Activated T-cell treated with anti-CD3 and anti-CD28 coated beads, Interleukin-2, amount 50 U/mL, for 24 hours (primary cell): ENCODE results near the gene BRF1.

Source experiments
- DNase-seq: peaks from one replicate; pipeline ENCODE4 v3.0.0-alpha.2; 2020
- H3K27ac Mint-ChIP-seq: 2 replicates; pipeline ENCODE4 v1.8.0; 2020; ENCODE audit warnings: mild to moderate bottlenecking, mixed read lengths
- H3K27me3 Mint-ChIP-seq: 2 replicates; pipeline ENCODE4 v1.8.0; 2020; ENCODE audit warnings: mixed read lengths
- H3K36me3 Mint-ChIP-seq: 2 replicates; pipeline ENCODE4 v1.8.0; 2020; ENCODE audit warnings: low read depth, mixed read lengths
- H3K4me1 Mint-ChIP-seq: 2 replicates; pipeline ENCODE4 v1.8.0; 2020; ENCODE audit warnings: low read depth, mixed read lengths
- H3K4me3 Mint-ChIP-seq: 2 replicates; pipeline ENCODE4 v1.8.0; 2020; ENCODE audit warnings: mild to moderate bottlenecking, moderate library complexity, mixed read lengths
- H3K9me3 Mint-ChIP-seq: 2 replicates; pipeline ENCODE4 v1.8.0; 2020; ENCODE audit warnings: mixed read lengths

The BRF1 gene

DNA sequence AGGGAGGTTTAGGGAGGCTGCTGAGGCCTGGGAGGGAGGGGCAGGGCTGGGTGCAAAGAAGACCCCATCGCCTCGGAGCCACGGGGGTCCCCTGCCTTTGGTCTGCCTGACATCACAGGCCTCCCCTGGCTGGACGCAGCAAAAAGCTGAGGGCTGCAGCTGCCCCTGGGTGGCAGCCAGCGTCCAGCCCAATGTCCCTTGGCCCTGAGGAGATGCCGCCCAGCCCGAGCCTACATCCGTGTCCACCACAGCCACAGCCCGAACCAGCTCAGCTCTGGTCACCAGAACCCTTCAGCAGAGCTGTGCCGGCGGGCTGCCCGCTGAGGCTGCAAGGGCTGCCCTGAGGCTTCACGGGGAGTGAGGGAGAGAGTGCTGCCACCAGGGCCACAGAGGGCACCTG lies 121.6 kb downstream of the BRF1 start:
- no peak overlapping the region for H3K4me3 Mint-ChIP-seq

DNA sequence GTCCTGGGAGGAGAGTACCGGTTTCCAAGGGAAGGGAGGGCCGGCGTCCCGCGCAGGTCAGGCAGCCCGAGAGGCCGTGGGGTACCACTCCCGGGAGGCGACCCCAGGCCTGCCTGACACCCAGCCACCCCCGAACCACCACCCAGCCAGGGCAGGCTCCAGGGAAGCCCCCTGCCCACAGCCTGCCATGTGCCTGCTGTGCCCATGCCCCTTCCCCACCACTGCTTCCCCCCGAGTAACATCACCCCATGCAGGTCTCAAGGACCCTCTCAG lies 122.0 kb downstream of the BRF1 start:
- DNase-seq = no peak
- H3K4me3 Mint-ChIP-seq = no peak overlapping the region
- H3K4me1 Mint-ChIP-seq = peaks cover 20% of the 10 kb centered on the region
- H3K36me3 Mint-ChIP-seq = no peaks in the 10 kb centered on the region
- H3K9me3 Mint-ChIP-seq = no peaks in the 10 kb centered on the region
- H3K27ac Mint-ChIP-seq = no peak overlapping the region
- H3K27me3 Mint-ChIP-seq = no peaks in the 10 kb centered on the region

More for the DNA sequence above, 121.6 kb downstream of the BRF1 start:
- H3K4me1 Mint-ChIP-seq = peaks cover 19% of the 10 kb centered on the region
- H3K36me3 Mint-ChIP-seq = no peaks in the 10 kb centered on the region
- no peaks in the 10 kb centered on the region for H3K9me3 Mint-ChIP-seq
- no peak for DNase-seq
- no peak overlapping the region for H3K27ac Mint-ChIP-seq
- H3K27me3 Mint-ChIP-seq = no peaks in the 10 kb centered on the region

GRCh38 chr14:105178069-105178867 lies 122.5 kb downstream of the BRF1 start:
- DNase-seq = no peak
- no peaks in the 10 kb centered on the region for H3K36me3 Mint-ChIP-seq
- no peaks in the 10 kb centered on the region for H3K9me3 Mint-ChIP-seq
- peaks cover 20% of the 10 kb centered on the region for H3K4me1 Mint-ChIP-seq
- H3K27me3 Mint-ChIP-seq = no peaks in the 10 kb centered on the region
- H3K27ac Mint-ChIP-seq = no peak overlapping the region
- H3K4me3 Mint-ChIP-seq = no peak overlapping the region

- no peak overlapping the region for H3K27ac Mint-ChIP-seq
Observed at GRCh38 chr14:105177082-105177481, 123.7 kb downstream of the BRF1 start.

DNA sequence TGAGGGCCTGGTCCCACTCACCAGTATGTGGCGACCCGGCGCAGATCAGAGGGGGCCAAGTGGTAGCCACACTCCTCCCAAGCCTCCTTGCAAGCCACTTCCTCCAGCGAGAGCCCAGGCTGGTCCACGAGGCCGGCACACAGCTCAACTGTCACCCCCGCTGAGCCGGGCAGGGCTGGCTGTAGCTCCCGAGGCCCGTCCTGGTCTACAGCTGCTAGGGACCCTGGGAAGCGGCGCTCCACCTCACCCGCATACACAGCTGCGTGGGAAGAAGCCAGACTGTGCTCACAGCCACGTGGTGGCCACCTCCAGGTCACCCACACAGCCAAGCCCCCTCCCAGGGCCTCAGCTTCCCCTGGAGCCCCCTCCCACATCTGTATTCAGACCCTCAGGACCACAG lies 124.3 kb downstream of the BRF1 start:
- Mint-ChIP-seq H3K4me1 (peaks cover 14% of the 10 kb centered on the region), H3K27me3 (peaks cover 3% of the 10 kb centered on the region), H3K4me3 (no peak overlapping the region), H3K9me3 (no peaks in the 10 kb centered on the region), H3K27ac (no peak overlapping the region), H3K36me3 (no peaks in the 10 kb centered on the region)
- DNase-seq = no peak

More at GRCh38 chr14:105177082-105177481, 123.7 kb downstream of the BRF1 start:
- H3K4me1 Mint-ChIP-seq = peaks cover 16% of the 10 kb centered on the region
- no peaks in the 10 kb centered on the region for H3K27me3 Mint-ChIP-seq
- no peak overlapping the region for H3K4me3 Mint-ChIP-seq
- no peaks in the 10 kb centered on the region for H3K9me3 Mint-ChIP-seq
- no peak for DNase-seq
- H3K36me3 Mint-ChIP-seq = no peaks in the 10 kb centered on the region

DNA sequence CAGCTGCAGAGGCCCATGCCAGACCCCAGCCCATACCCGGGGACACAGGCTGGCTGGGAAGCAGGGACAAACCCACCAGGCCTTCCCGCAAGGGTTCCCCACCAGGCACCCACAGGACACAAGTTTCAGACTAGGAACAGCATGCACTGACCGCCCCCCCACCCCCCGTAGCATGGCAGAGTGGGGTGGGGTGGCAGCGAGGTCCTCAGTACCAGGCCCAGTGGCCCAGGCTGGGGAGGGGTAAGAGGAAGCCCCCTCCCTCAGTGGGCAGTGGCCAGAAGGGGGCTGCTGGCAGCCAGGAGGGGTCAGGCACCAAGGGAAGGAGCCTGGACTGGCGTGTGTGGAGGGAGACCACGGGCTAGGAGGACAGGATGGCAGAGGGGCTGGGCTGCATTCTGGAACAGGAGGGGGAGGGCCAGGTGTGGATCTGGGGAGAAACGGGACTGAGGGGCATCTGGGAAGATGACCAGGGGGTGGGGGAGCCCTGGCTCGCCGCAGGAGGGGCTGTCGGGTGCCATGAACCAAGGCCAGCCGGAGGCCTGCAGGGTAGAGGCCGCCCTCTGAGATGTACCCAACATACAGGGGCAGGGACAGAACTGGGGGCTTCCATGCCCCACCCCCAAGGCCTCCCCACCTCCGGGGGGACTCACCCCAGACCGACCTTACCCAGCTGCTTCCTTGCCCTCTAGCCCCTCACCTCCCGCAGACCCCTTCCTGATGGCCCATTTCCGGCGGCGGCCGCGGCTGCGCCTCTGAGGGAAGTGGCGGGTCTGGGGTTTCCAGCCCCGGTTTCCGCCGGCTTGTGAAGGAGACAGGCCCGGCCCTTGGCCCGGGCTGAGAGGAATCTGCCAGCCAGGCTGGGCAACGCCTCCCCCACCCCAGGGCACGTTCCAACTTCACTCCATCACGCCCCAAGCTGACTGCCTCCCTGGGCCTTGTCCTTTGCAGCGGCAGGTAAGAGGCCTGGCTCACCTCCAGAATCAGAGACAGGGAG lies 126.6 kb downstream of the BRF1 start:
- H3K36me3 Mint-ChIP-seq = no peaks in the 10 kb centered on the region
- peaks cover 18% of the 10 kb centered on the region for H3K4me1 Mint-ChIP-seq
- peaks cover 17% of the 10 kb centered on the region for H3K27me3 Mint-ChIP-seq
- peak overlapping the region; percentile 52 for H3K27ac Mint-ChIP-seq
- DNase-seq = peak; percentile 64
- no peaks in the 10 kb centered on the region for H3K9me3 Mint-ChIP-seq
- H3K4me3 Mint-ChIP-seq = peak overlapping the region; percentile 20

GRCh38 chr14:105173145-105173544 lies 127.7 kb downstream of the BRF1 start:
- DNase-seq = no peak
- no peak overlapping the region for H3K27ac Mint-ChIP-seq
- no peak overlapping the region for H3K4me3 Mint-ChIP-seq
- peaks cover 19% of the 10 kb centered on the region for H3K27me3 Mint-ChIP-seq
- no peaks in the 10 kb centered on the region for H3K36me3 Mint-ChIP-seq
- peaks cover 19% of the 10 kb centered on the region for H3K4me1 Mint-ChIP-seq
- no peaks in the 10 kb centered on the region for H3K9me3 Mint-ChIP-seq

- Mint-ChIP-seq H3K9me3 (no peaks in the 10 kb centered on the region), H3K4me3 (no peak overlapping the region), H3K4me1 (peaks cover 19% of the 10 kb centered on the region), H3K27ac (no peak overlapping the region), H3K36me3 (no peaks in the 10 kb centered on the region), H3K27me3 (peaks cover 19% of the 10 kb centered on the region)
- no peak for DNase-seq
Observed at GRCh38 chr14:105172476-105172875, 128.3 kb downstream of the BRF1 start.

DNA sequence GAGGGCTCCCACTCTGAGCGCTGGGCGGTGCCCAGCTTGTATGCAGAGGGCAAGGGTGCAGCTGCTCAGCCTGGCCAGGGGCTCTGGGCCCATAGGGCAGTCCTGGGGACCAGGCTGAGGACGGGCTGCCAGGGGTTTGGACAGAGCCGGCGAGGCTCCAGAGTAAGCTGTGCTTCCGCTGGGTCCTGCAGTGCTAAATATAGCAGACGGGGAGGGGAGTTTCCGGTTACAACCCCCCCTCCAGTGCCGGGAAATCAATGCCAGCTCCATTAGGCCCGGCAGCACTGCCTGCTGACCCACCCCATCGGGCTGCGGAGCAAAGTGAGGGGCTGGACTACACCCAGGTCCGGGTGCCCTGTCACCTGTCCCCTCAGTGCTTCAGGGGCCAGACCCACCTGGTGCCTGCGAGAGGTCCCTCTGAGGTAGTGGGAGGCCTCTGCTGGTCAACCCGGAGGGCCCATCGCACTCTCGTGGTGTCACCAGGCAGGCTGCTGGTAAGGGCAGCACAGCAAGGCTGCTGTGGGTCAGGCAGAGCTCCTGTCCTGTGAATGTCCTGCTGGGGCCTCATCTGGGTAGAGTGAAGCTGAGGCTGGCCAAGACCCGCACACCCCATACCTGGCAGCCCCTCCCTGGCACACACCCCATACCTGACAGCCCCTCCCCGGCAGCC lies 129.7 kb downstream of the BRF1 start:
- peaks cover 22% of the 10 kb centered on the region for H3K4me1 Mint-ChIP-seq
- DNase-seq = no peak
- peaks cover 27% of the 10 kb centered on the region for H3K27me3 Mint-ChIP-seq
- H3K36me3 Mint-ChIP-seq = no peaks in the 10 kb centered on the region
- no peaks in the 10 kb centered on the region for H3K9me3 Mint-ChIP-seq
- no peak overlapping the region for H3K27ac Mint-ChIP-seq
- no peak overlapping the region for H3K4me3 Mint-ChIP-seq

DNA sequence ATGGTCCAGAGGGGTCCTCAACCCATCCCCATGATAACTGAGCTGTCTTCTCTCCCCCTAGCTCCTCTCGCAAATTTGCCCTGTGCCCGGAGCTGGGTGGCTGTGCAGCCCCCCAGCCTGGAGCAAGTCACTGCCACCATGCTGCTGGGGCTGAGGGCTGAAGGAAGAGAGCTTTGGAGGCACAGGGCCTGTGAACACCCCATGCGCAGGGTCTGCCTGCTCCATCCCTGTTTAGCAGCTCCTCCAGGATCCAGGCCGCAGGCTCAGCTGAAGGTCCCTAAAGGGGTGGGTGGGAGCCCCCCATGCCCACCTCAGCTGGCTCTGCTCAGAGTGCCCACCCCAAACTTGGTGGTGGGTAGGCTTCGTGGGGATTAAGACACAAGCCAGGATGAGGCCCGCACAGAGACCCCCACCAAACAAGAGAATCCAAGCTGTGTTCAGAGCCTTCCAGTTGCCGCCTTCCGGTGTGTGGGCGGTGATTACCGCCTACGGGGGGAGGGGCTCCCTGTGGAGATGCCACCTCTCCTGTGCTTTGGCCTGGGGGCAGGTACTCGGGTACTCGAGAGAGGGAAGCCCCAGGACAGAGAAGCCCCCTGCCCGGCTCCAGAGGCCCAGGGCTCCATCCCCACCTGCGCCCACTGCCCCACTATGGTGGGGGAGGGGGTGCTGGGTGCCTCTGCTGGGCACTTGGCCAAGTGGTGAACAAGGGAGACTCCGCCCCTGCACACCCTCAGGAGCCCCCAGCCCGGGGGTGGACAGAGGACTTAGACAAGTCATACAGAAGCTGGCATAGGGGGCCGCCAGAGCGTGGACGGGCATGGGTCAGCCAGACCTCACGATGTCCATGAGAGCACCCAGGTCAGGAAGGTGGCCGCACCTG lies 130.8 kb downstream of the BRF1 start:
- peaks cover 21% of the 10 kb centered on the region for H3K4me1 Mint-ChIP-seq
- H3K36me3 Mint-ChIP-seq = no peaks in the 10 kb centered on the region
- no peak for DNase-seq
- no peak overlapping the region for H3K27ac Mint-ChIP-seq
- H3K27me3 Mint-ChIP-seq = peaks cover 34% of the 10 kb centered on the region
- H3K4me3 Mint-ChIP-seq = peak overlapping the region; percentile 60
- H3K9me3 Mint-ChIP-seq = no peaks in the 10 kb centered on the region

GRCh38 chr14:105168979-105169507 lies 131.8 kb downstream of the BRF1 start:
- no peaks in the 10 kb centered on the region for H3K9me3 Mint-ChIP-seq
- no peak overlapping the region for H3K27ac Mint-ChIP-seq
- H3K4me3 Mint-ChIP-seq = peak overlapping the region; percentile 47
- peaks cover 35% of the 10 kb centered on the region for H3K27me3 Mint-ChIP-seq
- H3K36me3 Mint-ChIP-seq = no peaks in the 10 kb centered on the region
- DNase-seq = peak; percentile 66
- H3K4me1 Mint-ChIP-seq = peaks cover 11% of the 10 kb centered on the region

DNA sequence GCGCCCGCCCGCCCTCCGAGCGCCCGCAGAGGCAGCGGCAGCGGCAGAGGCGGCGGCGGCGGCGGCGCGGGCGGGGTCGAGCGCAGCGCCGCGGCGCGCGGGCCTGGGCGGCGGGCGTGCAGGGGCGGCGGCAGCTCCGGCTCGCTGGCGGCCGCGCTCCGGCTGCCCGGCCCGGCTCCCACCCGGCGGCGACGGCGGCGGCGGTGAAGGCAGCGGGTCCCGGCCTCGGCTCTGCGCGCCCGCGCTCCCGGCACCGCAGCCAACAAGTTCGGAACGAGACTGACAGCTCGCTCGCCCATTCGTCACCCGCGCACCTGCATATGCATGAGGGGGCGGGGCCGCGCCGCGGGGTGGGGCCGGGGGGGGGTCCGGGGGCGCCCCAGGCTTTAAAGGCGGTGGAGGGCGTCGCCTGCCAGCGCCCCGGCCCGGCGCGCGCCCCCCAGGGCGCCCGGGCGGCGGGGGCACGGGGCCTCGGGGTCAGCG lies 132.3 kb downstream of the BRF1 start, which contains the start of gene JAG2:
Gene JAG2, minus strand, starts transcription at position 281 of the 483 bp plus-strand sequence. CDS start 356 bp downstream, outside the sequence.
- no peaks in the 10 kb centered on the region for H3K36me3 Mint-ChIP-seq
- peak within 1 kb of the TSS; percentile 61 for H3K4me3 Mint-ChIP-seq
- H3K27me3 Mint-ChIP-seq = peaks cover 35% of the 10 kb centered on the region
- no peak within 1 kb of the TSS for H3K27ac Mint-ChIP-seq
- peaks cover 11% of the 10 kb centered on the region for H3K4me1 Mint-ChIP-seq
- no peaks in the 10 kb centered on the region for H3K9me3 Mint-ChIP-seq
- DNase-seq = peak; percentile 74

DNA sequence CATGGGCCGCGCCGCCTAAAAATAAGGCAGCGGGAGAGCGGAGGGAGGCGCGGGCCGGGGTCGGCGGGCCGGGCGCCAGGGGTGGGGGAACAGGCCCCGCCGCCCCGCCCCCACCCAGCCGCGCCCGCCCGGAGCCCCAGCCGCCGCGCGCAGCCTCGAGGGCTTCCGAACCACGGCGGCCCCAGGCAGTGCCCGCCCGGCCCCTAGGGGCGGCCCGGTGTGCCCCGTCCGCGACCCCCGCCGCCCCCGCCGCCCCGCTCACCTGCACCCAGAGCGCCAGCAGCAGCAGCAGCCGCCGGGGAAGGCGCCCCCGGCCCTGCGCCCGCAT lies 132.7 kb downstream of the BRF1 start:
- H3K9me3 Mint-ChIP-seq = no peaks in the 10 kb centered on the region
- H3K4me3 Mint-ChIP-seq = peak overlapping the region; percentile 61
- no peaks in the 10 kb centered on the region for H3K36me3 Mint-ChIP-seq

More for the DNA sequence above, 132.7 kb downstream of the BRF1 start:
- Mint-ChIP-seq H3K27ac (no peak overlapping the region), H3K27me3 (peaks cover 35% of the 10 kb centered on the region), H3K4me1 (peaks cover 11% of the 10 kb centered on the region)
- no peak for DNase-seq
